ENCODE data around the gene CCL20. TPM values are rescaled to one million over a fixed set of nuclear protein-coding genes. Genes with fewer than 3 reads are reported as not detected.

The CCL20 gene, protein sequence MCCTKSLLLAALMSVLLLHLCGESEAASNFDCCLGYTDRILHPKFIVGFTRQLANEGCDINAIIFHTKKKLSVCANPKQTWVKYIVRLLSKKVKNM
- polyA plus RNA-seq (2012; ENCODE audit: insufficient read length, low read depth), result 0.88 TPM

DNA sequence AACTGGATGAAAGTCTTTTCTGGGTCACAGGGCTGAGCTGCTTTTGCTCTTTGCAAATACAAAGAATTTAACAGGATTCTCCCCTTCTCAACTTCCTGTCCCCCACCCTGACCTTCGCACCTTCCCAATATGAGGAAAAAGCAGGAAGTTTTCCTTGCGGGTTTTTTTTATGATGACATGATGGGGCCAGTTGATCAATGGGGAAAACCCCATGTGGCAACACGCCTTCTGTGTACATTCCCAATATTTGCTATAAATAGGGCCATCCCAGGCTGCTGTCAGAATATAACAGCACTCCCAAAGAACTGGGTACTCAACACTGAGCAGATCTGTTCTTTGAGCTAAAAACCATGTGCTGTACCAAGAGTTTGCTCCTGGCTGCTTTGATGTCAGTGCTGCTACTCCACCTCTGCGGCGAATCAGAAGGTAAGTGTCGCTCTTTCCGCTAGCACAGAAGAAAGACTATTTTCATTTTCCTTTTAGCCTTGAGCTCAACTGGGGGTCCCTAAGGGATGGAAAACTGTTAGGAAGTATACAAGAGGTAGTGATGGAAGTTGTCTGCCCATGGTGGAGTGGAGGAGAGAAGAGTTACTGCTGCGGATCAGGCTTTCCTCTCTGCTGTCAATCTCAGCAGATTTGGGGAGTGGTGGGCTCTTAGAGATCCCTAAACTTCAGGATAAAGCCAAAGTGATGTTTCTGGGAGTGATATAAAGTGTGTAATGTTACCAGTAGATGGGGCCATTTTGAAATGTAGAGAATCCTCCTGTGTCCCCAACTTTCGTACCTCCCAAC lies at the start of gene CCL20:
CCL20 (plus strand) TSS at position 281 of the 792 bp plus-strand sequence; CDS start at position 351, 70 bp downstream.
- TF ChIP-seq FOXP2 (optimal IDR thresholded peaks at IDR 0.05; ENCODE audit: borderline replicate concordance, extremely low read depth, extremely low read length, insufficient read depth) (no peak), SIN3A (IDR thresholded peaks at IDR 0.05; ENCODE audit: borderline replicate concordance, insufficient read depth, low read length) (no peak), TAF1 (IDR thresholded peaks at IDR 0.05; ENCODE audit: borderline replicate concordance, insufficient read depth, low read length) (no peak), POLR2AphosphoS5 (IDR thresholded peaks at IDR 0.05; ENCODE audit: low read depth, low read length) (no peak)
- TF ChIP-seq, protein P1, sequence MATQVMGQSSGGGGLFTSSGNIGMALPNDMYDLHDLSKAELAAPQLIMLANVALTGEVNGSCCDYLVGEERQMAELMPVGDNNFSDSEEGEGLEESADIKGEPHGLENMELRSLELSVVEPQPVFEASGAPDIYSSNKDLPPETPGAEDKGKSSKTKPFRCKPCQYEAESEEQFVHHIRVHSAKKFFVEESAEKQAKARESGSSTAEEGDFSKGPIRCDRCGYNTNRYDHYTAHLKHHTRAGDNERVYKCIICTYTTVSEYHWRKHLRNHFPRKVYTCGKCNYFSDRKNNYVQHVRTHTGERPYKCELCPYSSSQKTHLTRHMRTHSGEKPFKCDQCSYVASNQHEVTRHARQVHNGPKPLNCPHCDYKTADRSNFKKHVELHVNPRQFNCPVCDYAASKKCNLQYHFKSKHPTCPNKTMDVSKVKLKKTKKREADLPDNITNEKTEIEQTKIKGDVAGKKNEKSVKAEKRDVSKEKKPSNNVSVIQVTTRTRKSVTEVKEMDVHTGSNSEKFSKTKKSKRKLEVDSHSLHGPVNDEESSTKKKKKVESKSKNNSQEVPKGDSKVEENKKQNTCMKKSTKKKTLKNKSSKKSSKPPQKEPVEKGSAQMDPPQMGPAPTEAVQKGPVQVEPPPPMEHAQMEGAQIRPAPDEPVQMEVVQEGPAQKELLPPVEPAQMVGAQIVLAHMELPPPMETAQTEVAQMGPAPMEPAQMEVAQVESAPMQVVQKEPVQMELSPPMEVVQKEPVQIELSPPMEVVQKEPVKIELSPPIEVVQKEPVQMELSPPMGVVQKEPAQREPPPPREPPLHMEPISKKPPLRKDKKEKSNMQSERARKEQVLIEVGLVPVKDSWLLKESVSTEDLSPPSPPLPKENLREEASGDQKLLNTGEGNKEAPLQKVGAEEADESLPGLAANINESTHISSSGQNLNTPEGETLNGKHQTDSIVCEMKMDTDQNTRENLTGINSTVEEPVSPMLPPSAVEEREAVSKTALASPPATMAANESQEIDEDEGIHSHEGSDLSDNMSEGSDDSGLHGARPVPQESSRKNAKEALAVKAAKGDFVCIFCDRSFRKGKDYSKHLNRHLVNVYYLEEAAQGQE (IDR thresholded peaks at IDR 0.05; ENCODE audit: insufficient read depth in 1 of 2, low read depth in 2 of 2, low read length in 2 of 2), result no peak

DNA sequence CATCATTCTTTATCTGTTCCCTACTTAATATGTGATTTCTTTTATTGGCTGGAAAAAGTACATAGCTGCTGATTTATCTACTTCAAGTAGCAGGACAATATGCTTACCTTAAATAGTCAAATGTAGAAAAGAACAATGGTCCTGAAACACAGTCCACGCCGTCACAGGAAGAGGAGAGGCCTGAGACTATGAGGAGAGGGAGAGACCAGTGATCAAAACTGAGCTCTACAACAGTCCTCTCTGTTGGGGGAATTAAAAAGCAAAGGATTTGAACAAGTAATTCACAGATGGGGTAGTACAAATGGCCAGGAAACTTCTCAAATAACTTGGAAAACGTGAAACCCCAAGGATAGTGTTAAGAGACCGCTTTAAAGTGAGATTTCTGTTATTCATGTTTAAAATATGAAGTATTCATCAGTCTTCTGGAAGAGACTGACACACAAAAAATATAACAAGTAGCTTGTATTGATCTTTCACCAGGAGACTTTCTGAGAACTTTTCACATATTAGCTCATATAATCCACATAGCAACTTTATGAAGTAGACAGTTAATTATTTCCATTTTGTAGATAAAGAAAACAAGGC lies 47.8 kb upstream of the CCL20 start:
- no peak for TF ChIP-seq FOXP2 (optimal IDR thresholded peaks at IDR 0.05; ENCODE audit: borderline replicate concordance, extremely low read depth, extremely low read length, insufficient read depth)
- TF ChIP-seq, protein P1 (IDR thresholded peaks at IDR 0.05; ENCODE audit: insufficient read depth in 1 of 2, low read depth in 2 of 2, low read length in 2 of 2), result no peak
- TF ChIP-seq POLR2AphosphoS5 (IDR thresholded peaks at IDR 0.05; ENCODE audit: low read depth, low read length), result no peak
- no peak for TF ChIP-seq SIN3A (IDR thresholded peaks at IDR 0.05; ENCODE audit: borderline replicate concordance, insufficient read depth, low read length)
- no peak for TF ChIP-seq TAF1 (IDR thresholded peaks at IDR 0.05; ENCODE audit: borderline replicate concordance, insufficient read depth, low read length)

DNA sequence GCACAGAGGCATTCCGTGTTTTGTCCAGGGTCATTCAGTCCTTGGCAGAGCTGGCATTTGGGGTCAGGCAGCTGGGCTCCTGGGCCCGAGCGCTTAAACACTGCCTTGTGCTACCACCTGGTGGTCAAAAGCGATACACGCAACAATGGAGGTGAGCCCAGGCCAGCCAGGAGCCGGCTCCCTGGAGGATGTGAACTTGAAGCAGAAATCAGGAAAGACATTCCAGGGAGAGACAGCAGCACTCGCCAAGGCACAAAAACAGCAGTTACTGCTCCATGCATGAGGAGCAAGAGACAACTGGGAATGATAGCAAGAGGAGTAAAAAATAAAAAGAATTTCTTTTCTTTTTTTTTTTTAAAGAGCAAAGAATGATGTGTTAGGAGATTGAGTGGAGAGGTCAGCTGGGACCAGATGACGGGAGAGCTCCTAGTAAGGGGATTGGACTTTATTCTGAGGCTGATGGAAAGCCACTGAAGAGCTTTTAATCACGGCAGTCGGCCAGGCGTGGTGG lies 47.2 kb upstream of the CCL20 start:
- TF ChIP-seq TAF1 (IDR thresholded peaks at IDR 0.05; ENCODE audit: borderline replicate concordance, insufficient read depth, low read length) (no peak), SIN3A (IDR thresholded peaks at IDR 0.05; ENCODE audit: borderline replicate concordance, insufficient read depth, low read length) (no peak), FOXP2 (optimal IDR thresholded peaks at IDR 0.05; ENCODE audit: borderline replicate concordance, extremely low read depth, extremely low read length, insufficient read depth) (no peak), POLR2AphosphoS5 (IDR thresholded peaks at IDR 0.05; ENCODE audit: low read depth, low read length) (no peak)
- TF ChIP-seq, protein P1 (IDR thresholded peaks at IDR 0.05; ENCODE audit: insufficient read depth in 1 of 2, low read depth in 2 of 2, low read length in 2 of 2), result no peak

DNA sequence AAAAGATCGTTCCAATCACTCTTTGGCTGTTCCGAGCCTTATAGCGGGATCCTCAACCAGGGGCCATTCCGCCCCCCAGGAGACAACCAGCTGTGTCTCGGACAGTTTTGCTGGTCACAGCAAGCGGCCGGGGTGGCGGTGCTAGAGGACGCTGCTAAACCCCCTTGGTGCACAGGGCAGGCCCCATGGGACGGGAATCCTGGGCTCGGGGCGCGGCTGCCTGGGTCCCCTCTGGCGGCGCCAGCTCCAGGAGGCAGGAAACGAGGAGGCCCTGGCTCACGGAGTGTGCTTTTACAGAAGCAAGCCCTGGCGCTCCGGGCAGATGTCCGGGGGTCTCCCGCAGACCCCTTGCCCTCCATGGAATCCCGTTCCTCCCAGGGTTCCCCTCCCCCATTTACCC lies 45.8 kb upstream of the CCL20 start:
- TF ChIP-seq TAF1 (IDR thresholded peaks at IDR 0.05; ENCODE audit: borderline replicate concordance, insufficient read depth, low read length), result no peak
- no peak for TF ChIP-seq FOXP2 (optimal IDR thresholded peaks at IDR 0.05; ENCODE audit: borderline replicate concordance, extremely low read depth, extremely low read length, insufficient read depth)
- TF ChIP-seq POLR2AphosphoS5 (IDR thresholded peaks at IDR 0.05; ENCODE audit: low read depth, low read length), result no peak
- TF ChIP-seq, protein P1 (IDR thresholded peaks at IDR 0.05; ENCODE audit: insufficient read depth in 1 of 2, low read depth in 2 of 2, low read length in 2 of 2), result no peak

Data from PFSK-1 (cell line).